NB4 (cell line): Measurements from ENCODE around the gene CTXN1.

Experiments used
- CTCF ChIP-seq: IDR thresholded peaks from one replicate; pipeline ENCODE4 v1.5.1; 2012; ENCODE audit warnings: low read depth, low read length
- POLR2A ChIP-seq: IDR thresholded peaks from 2 replicates; pipeline ENCODE4 v1.6.1; 2011; ENCODE audit warnings: mild to moderate bottlenecking; ENCODE audit not compliant: insufficient read length; ENCODE audit errors: extremely low read depth

GRCh38 chr19:7933828-7934725 lies 8.1 kb upstream of the CTXN1 start:
- TF ChIP-seq POLR2A (no peak), CTCF (no peak)
